GM21786 (cell line): ENCODE data around the gene DNHD1.
A peak's percentile ranks its signal among the peaks of the same experiment; 100 is the strongest.

Experiments
- ATAC-seq: cut with Tn5 transposase; IDR thresholded peaks from one replicate; pipeline ENCODE4 v1.9.1; 2021; ENCODE audit not compliant: unreplicated experiment

The DNHD1 gene

GRCh38 chr11:6587360-6587953, 90.4 kb downstream of the DNHD1 start:
- ATAC-seq, result no peak

- no peak for ATAC-seq
Observed at GRCh38 chr11:6588018-6588417, 90.9 kb downstream of the DNHD1 start.

GRCh38 chr11:6594142-6594768, 97.2 kb downstream of the DNHD1 start:
- no peak for ATAC-seq

GRCh38 chr11:6596239-6596877, 99.3 kb downstream of the DNHD1 start:
- ATAC-seq, result no peak

GRCh38 chr11:6598555-6598954, 101.5 kb downstream of the DNHD1 start:
- ATAC-seq, result no peak

GRCh38 chr11:6599449-6599848, 102.4 kb downstream of the DNHD1 start:
- no peak for ATAC-seq

- ATAC-seq, result no peak
Observed at GRCh38 chr11:6599881-6600390, 102.9 kb downstream of the DNHD1 start.

- no peak for ATAC-seq
Observed at GRCh38 chr11:6601041-6601461, 104.0 kb downstream of the DNHD1 start.

GRCh38 chr11:6602096-6602940, 105.2 kb downstream of the DNHD1 start:
- no peak for ATAC-seq

- peak; percentile 58 for ATAC-seq
Observed at GRCh38 chr11:6603287-6604080, 106.4 kb downstream of the DNHD1 start, which contains the start of the genes ILK and RRP8. ILK (plus strand) TSS chr11:6603774; CDS start chr11:6604272, 498 bp downstream. RRP8 (minus strand) TSS chr11:6603616; CDS start chr11:6603502, 114 bp downstream.

- ATAC-seq, result peak; percentile 38
Observed at GRCh38 chr11:6604081-6604626, 107.1 kb downstream of the DNHD1 start.

- no peak for ATAC-seq
Observed at GRCh38 chr11:6604790-6605189, 107.7 kb downstream of the DNHD1 start.

- ATAC-seq, result peak; percentile 54
Observed at GRCh38 chr11:6606471-6607189, 109.5 kb downstream of the DNHD1 start.

GRCh38 chr11:6607190-6607795, 110.2 kb downstream of the DNHD1 start:
- no peak for ATAC-seq

- no peak for ATAC-seq
Observed at GRCh38 chr11:6608011-6608410, 110.9 kb downstream of the DNHD1 start.

- ATAC-seq, result no peak
Observed at GRCh38 chr11:6608726-6609501, 111.8 kb downstream of the DNHD1 start.

- ATAC-seq, result no peak
Observed at GRCh38 chr11:6609502-6610015, 112.5 kb downstream of the DNHD1 start.

GRCh38 chr11:6610591-6610990, 113.5 kb downstream of the DNHD1 start:
- ATAC-seq, result no peak
